ENCODE measurements around the gene SLC6A19. TPM values are rescaled to one million over a fixed set of nuclear protein-coding genes. Genes with fewer than 3 reads are reported as not detected.

SLC6A19 gene
- total RNA-seq, 1 experiment from 2014 or later, result 0.04 TPM

- ChIA-PET POLR2A (no interaction called here), CTCF (interaction anchor here (1.1 to 2.5 kb wide), 6 partner anchors 12 to 180 kb away, joined by 3 to 10 read pairs (median 5); no protein-coding TSS in a partner anchor)
- Mint-ChIP-seq H3K27ac (no peak overlapping the region), H3K36me3 (0 out of 2 replicates have a peak, but pooled peaks cover 4% of the 10 kb centered on the region), H3K9me3 (peaks cover 7% of the 10 kb centered on the region), H3K4me3 (no peak overlapping the region), H3K27me3 (ENCODE audit: low read depth) (peaks cover 14% of the 10 kb centered on the region), H3K4me1 (no peaks in the 10 kb centered on the region)
- TF ChIP-seq ARID4B (CRISPR knock-in tag; IDR thresholded peaks at IDR 0.05; ENCODE audit: borderline replicate concordance) (no peak), ZNF263 (CRISPR knock-in tag; IDR thresholded peaks at IDR 0.05; ENCODE audit: low read depth) (no peak), USF1 (CRISPR knock-in tag; IDR thresholded peaks at IDR 0.05) (no peak), HMGA2 (CRISPR knock-in tag; IDR thresholded peaks at IDR 0.05) (no peak), RORB (CRISPR knock-in tag; IDR thresholded peaks at IDR 0.05) (no peak), ZNF219 (CRISPR knock-in tag; IDR thresholded peaks at IDR 0.05; ENCODE audit: borderline replicate concordance) (no peak), ZBTB43 (CRISPR knock-in tag; IDR thresholded peaks at IDR 0.05) (no peak), FOXP1 (CRISPR knock-in tag; IDR thresholded peaks at IDR 0.05; ENCODE audit: borderline replicate concordance) (no peak), MYBL2 (CRISPR knock-in tag; IDR thresholded peaks at IDR 0.05) (no peak), KAT7 (CRISPR knock-in tag; IDR thresholded peaks at IDR 0.05; ENCODE audit: borderline replicate concordance) (no peak), NR3C1 (CRISPR knock-in tag; conservative IDR thresholded peaks at IDR 0.05; ENCODE audit: low read depth) (no peak)
- DNase-seq (ENCODE audit: low spot score) (no peak), ATAC-seq (no peak)
These were observed 39.1 kb upstream of the SLC6A19 start for GRCh38 chr5:1162276-1162675.

- no peak for TF ChIP-seq OVOL2 (CRISPR knock-in tag; IDR thresholded peaks at IDR 0.05; ENCODE audit: borderline replicate concordance)
- TF ChIP-seq STAT6 (CRISPR knock-in tag; conservative IDR thresholded peaks at IDR 0.05; ENCODE audit: low read depth), result no peak
- ChIA-PET CTCF (interaction anchor here (1.1 to 2.5 kb wide), 4 partner anchors 12 to 180 kb away, joined by 3 to 10 read pairs (median 6); no protein-coding TSS in a partner anchor), POLR2A (interaction anchor here (0.6 kb wide), 1 partner anchor 160 kb away, joined by 3 read pairs; no protein-coding TSS in a partner anchor)
- ATAC-seq (no peak), DNase-seq (ENCODE audit: low spot score) (no peak)
- Mint-ChIP-seq H3K9me3 (peaks cover 2% of the 10 kb centered on the region), H3K27me3 (ENCODE audit: low read depth) (peaks cover 9% of the 10 kb centered on the region), H3K36me3 (0 out of 2 replicates have a peak, but pooled peaks cover 1% of the 10 kb centered on the region), H3K4me3 (no peak overlapping the region), H3K4me1 (no peaks in the 10 kb centered on the region), H3K27ac (no peak overlapping the region)
These were observed 38.6 kb upstream of the SLC6A19 start for GRCh38 chr5:1162751-1163150.
